Neural crest cell (in vitro differentiated cells): Measurements from ENCODE around the gene NTM. TPM values are rescaled to one million over a fixed set of nuclear protein-coding genes. Genes with fewer than 3 reads are reported as not detected.

Experiments
- DNase-seq: peaks from one replicate; pipeline ENCODE4 v3.0.0; 2021; ENCODE audit warnings: low read depth, mixed read lengths, low spot score
- H3K27ac Mint-ChIP-seq: one replicate; pipeline ENCODE4 v1.8.0; 2021; ENCODE audit warnings: mild to moderate bottlenecking, mixed read lengths; ENCODE audit not compliant: unreplicated experiment
- H3K27me3 Mint-ChIP-seq: 2 replicates; pipeline ENCODE4 v1.8.0; 2021; ENCODE audit warnings: low read depth, mild to moderate bottlenecking, mixed read lengths
- H3K36me3 Mint-ChIP-seq: 2 replicates; pipeline ENCODE4 v1.8.0; 2021; ENCODE audit warnings: low read depth, mild to moderate bottlenecking, mixed read lengths
- H3K4me1 Mint-ChIP-seq: 2 replicates; pipeline ENCODE4 v1.8.0; 2021; ENCODE audit warnings: mixed read lengths
- H3K4me3 Mint-ChIP-seq: one replicate; pipeline ENCODE4 v1.8.0; 2021; ENCODE audit warnings: mild to moderate bottlenecking, mixed read lengths
- H3K9me3 Mint-ChIP-seq: 2 replicates; pipeline ENCODE4 v1.8.0; 2021; ENCODE audit warnings: mixed read lengths
- CTCF ChIP-seq: fragments of 200-600 bp; sonication (generic); conservative IDR thresholded peaks from 2 replicates; pipeline ENCODE4 v1.5.0; 2021; ENCODE audit warnings: antibody characterized with exemption, mild to moderate bottlenecking
- total RNA-seq: library from RNA; stranded (reverse); gene quantifications from 2 replicates; pipeline ENCODE4 v1.2.1, GENCODE V29; 2021

NTM gene
- total RNA-seq, 1 donor from 2014 or later, result 11.3 TPM

GRCh38 chr11:131510662-131511061, 140.2 kb downstream of the NTM start:
- no peak for DNase-seq
- Mint-ChIP-seq H3K4me3 (no peak overlapping the region), H3K27ac (no peak overlapping the region), H3K36me3 (no peaks in the 10 kb centered on the region), H3K9me3 (peaks cover 3% of the 10 kb centered on the region), H3K4me1 (no peaks in the 10 kb centered on the region), H3K27me3 (no peaks in the 10 kb centered on the region)
- no peak for TF ChIP-seq CTCF

- Mint-ChIP-seq H3K9me3 (peaks cover 3% of the 10 kb centered on the region), H3K36me3 (no peaks in the 10 kb centered on the region), H3K4me3 (no peak overlapping the region), H3K27ac (no peak overlapping the region), H3K4me1 (no peaks in the 10 kb centered on the region), H3K27me3 (no peaks in the 10 kb centered on the region)
- DNase-seq, result peak; percentile 23
- peak; percentile 67 for TF ChIP-seq CTCF
These were observed 141.4 kb downstream of the NTM start for GRCh38 chr11:131511794-131512193.

- Mint-ChIP-seq H3K9me3 (peaks cover 3% of the 10 kb centered on the region), H3K27ac (no peak overlapping the region), H3K4me3 (no peak overlapping the region), H3K36me3 (no peaks in the 10 kb centered on the region), H3K4me1 (no peaks in the 10 kb centered on the region), H3K27me3 (no peaks in the 10 kb centered on the region)
- DNase-seq, result no peak
- TF ChIP-seq CTCF, result no peak
These were observed 141.8 kb downstream of the NTM start for GRCh38 chr11:131512228-131512627.

- no peak for DNase-seq
- no peak for TF ChIP-seq CTCF
- H3K36me3 Mint-ChIP-seq, result no peaks in the 10 kb centered on the region
- H3K4me3 Mint-ChIP-seq, result no peak overlapping the region
- no peaks in the 10 kb centered on the region for H3K27me3 Mint-ChIP-seq
- no peak overlapping the region for H3K27ac Mint-ChIP-seq
- H3K9me3 Mint-ChIP-seq, result peaks cover 3% of the 10 kb centered on the region
- H3K4me1 Mint-ChIP-seq, result peaks cover 16% of the 10 kb centered on the region
These were observed 143.6 kb downstream of the NTM start for GRCh38 chr11:131514062-131514461.

GRCh38 chr11:131518305-131518838, 148.0 kb downstream of the NTM start:
- H3K9me3 Mint-ChIP-seq, result no peaks in the 10 kb centered on the region
- no peaks in the 10 kb centered on the region for H3K27me3 Mint-ChIP-seq
- TF ChIP-seq CTCF, result no peak
- H3K4me3 Mint-ChIP-seq, result no peak overlapping the region
- H3K4me1 Mint-ChIP-seq, result peaks cover 17% of the 10 kb centered on the region
- H3K27ac Mint-ChIP-seq, result no peak overlapping the region
- no peak for DNase-seq
- H3K36me3 Mint-ChIP-seq, result no peaks in the 10 kb centered on the region
